Smooth muscle cell (in vitro differentiated cells): ENCODE measurements around the gene MACC1. TPM values are rescaled to one million over a fixed set of nuclear protein-coding genes. Genes with fewer than 3 reads are reported as not detected.
"Not testable (repeated sequence)": the region's sequence is repeated elsewhere in the genome, so short reads cannot be mapped to it uniquely, and the experiment has no call there.

Experiments
- DNase-seq: peaks from one replicate; lab custom pipeline; 2025; ENCODE audit not compliant: unreplicated experiment; lab: John Stamatoyannopoulos, UW
- H2AFZ ChIP-seq: fragments of 200-600 bp; sonication (generic); 2 replicates; pipeline ENCODE4 v1.6.0; 2016; ENCODE audit warnings: antibody characterized with exemption, low read depth, mild to moderate bottlenecking
- H3F3A ChIP-seq: fragments of 200-600 bp; sonication (generic); 2 replicates; pipeline ENCODE4 v1.6.0; 2017; ENCODE audit warnings: antibody characterized with exemption, low read depth
- H3K27ac ChIP-seq: fragments of 200-600 bp; sonication (generic); 2 replicates; pipeline ENCODE4 v1.5.1; 2016; ENCODE audit warnings: low read depth, mild to moderate bottlenecking
- H3K27me3 ChIP-seq: fragments of 200-600 bp; sonication (generic); 2 replicates; pipeline ENCODE4 v1.6.1; 2016; ENCODE audit warnings: low read depth, mild to moderate bottlenecking
- H3K36me3 ChIP-seq: fragments of 200-600 bp; sonication (generic); 2 replicates; pipeline ENCODE4 v1.5.1; 2016; ENCODE audit warnings: low read depth
- H3K4me1 ChIP-seq: fragments of 200-600 bp; sonication (generic); 2 replicates; pipeline ENCODE4 v1.5.1; 2016; ENCODE audit warnings: low read depth
- H3K4me2 ChIP-seq: fragments of 200-600 bp; sonication (generic); 2 replicates; pipeline ENCODE4 v1.6.0; 2016; ENCODE audit warnings: mild to moderate bottlenecking
- H3K4me3 ChIP-seq: fragments of 200-600 bp; sonication (generic); 2 replicates; pipeline ENCODE4 v1.5.1; 2016; ENCODE audit warnings: mild to moderate bottlenecking
- H3K79me2 ChIP-seq: fragments of 200-600 bp; sonication (generic); 2 replicates; pipeline ENCODE4 v1.6.0; 2016; ENCODE audit warnings: low read depth, mild to moderate bottlenecking
- H3K9ac ChIP-seq: fragments of 200-600 bp; sonication (generic); 2 replicates; pipeline ENCODE4 v1.6.0; 2016; ENCODE audit warnings: low read depth
- H3K9me3 ChIP-seq: fragments of 200-600 bp; sonication (generic); replicated peaks from 2 replicates; pipeline ENCODE4 v1.5.1; 2016; ENCODE audit warnings: low read depth
- H4K20me1 ChIP-seq: fragments of 200-600 bp; sonication (generic); 2 replicates; pipeline ENCODE4 v1.6.0; 2016; ENCODE audit warnings: low read depth
- WGBS: methylation state at CpG from one replicate; pipeline ENCODE4 v1.1.7; 2016; ENCODE audit warnings: low lambda C conversion rate; 5-methylcytosine and 5-hydroxymethylcytosine counted together
- polyA plus RNA-seq: library from polyadenylated mRNA; unstranded; fragments of >200 nt; fragmentation: Nextera tagmentation; extraction: Ambion mirVana; gene quantifications from 2 replicates; pipeline ENCODE4 v1.2.1, GENCODE V29; 2016
- total RNA-seq: library from RNA; depleted of rRNA; stranded (reverse); fragments of >200 nt; gene quantifications from 2 replicates; pipeline ENCODE4 v1.2.3, GENCODE V29; 2014
- TF ChIP-seq, protein P1 (sequence below): fragments of 200-600 bp; sonication (generic); IDR thresholded peaks from 2 replicates; pipeline ENCODE4 v1.5.1; 2017; ENCODE audit warnings: borderline replicate concordance, mild to moderate bottlenecking, antibody characterized with exemption; ENCODE audit not compliant: insufficient read depth, poor library complexity, severe bottlenecking

MACC1 gene
- total and polyA plus RNA-seq, 2 experiments from 2014 or later: 1.3 TPM; not detected in 1

- H3K4me2 ChIP-seq: no peak overlapping the region
- no peaks in the 10 kb centered on the region for H3K36me3 ChIP-seq
- no peak overlapping the region for H3K27ac ChIP-seq
- no peaks in the 10 kb centered on the region for H3K27me3 ChIP-seq
- TF ChIP-seq, protein P1, sequence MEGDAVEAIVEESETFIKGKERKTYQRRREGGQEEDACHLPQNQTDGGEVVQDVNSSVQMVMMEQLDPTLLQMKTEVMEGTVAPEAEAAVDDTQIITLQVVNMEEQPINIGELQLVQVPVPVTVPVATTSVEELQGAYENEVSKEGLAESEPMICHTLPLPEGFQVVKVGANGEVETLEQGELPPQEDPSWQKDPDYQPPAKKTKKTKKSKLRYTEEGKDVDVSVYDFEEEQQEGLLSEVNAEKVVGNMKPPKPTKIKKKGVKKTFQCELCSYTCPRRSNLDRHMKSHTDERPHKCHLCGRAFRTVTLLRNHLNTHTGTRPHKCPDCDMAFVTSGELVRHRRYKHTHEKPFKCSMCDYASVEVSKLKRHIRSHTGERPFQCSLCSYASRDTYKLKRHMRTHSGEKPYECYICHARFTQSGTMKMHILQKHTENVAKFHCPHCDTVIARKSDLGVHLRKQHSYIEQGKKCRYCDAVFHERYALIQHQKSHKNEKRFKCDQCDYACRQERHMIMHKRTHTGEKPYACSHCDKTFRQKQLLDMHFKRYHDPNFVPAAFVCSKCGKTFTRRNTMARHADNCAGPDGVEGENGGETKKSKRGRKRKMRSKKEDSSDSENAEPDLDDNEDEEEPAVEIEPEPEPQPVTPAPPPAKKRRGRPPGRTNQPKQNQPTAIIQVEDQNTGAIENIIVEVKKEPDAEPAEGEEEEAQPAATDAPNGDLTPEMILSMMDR: no peak
- no peak overlapping the region for H3K9ac ChIP-seq
- no peaks in the 10 kb centered on the region for H4K20me1 ChIP-seq
- H3K4me3 ChIP-seq: no peak overlapping the region
- DNase-seq: no peak
- no peaks in the 10 kb centered on the region for H3K4me1 ChIP-seq
- no peak overlapping the region for H2AFZ ChIP-seq
- H3K9me3 ChIP-seq: no peaks in the 10 kb centered on the region
- no peaks in the 10 kb centered on the region for H3F3A ChIP-seq
- H3K79me2 ChIP-seq: no peaks in the 10 kb centered on the region
Measured at GRCh38 chr7:20189852-20190251, 27.3 kb downstream of the MACC1 start.

DNA sequence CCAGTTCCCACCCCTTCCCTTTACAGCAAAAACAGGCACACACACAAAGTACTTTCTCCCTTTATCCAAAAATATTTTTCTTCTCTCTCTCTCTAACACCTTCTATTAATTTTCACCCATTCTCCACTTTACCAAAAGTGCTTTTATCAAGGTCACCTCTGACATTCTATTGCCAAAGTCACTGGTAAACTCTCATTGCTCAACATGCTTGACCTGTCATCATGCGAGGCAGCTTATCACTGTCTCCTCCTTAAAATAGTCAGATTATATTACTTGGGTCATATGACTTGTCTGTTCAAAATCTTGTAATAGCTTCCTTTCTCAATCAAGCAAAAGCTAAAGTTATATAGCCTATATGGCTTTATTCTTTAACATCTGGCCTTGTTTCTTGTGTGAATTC lies 28.6 kb downstream of the MACC1 start:
- Histone ChIP-seq H3K4me1 (no peaks in the 10 kb centered on the region), H3K27me3 (no peaks in the 10 kb centered on the region), H4K20me1 (no peaks in the 10 kb centered on the region), H3K79me2 (no peaks in the 10 kb centered on the region), H3K27ac (no peak overlapping the region), H3F3A (no peaks in the 10 kb centered on the region), H3K9me3 (no peaks in the 10 kb centered on the region), H3K9ac (no peak overlapping the region), H2AFZ (no peak overlapping the region), H3K4me3 (no peak overlapping the region), H3K4me2 (no peak overlapping the region), H3K36me3 (no peaks in the 10 kb centered on the region)
- no peak for DNase-seq
- 94% methylated on average over 1 of the region's 1 CpG for WGBS
- TF ChIP-seq, protein P1: no peak

DNA sequence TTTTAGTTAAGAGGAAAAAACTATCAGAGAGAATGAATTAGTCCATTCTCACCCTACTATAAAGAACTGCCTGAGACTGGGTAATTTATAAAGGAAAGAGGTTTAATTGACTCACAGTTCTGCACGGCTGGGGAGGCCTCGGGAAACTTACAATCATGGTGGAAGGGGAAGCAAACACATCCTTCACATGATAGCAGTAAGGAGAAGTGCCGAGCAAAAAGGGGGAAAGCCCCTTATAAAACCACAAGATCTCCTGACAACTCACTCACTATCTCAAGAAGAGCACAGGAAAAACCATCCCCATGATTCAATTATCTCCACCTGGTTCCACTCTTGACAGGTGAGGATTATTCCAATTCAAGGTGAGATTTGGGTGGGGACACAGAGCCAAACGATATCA lies 29.3 kb downstream of the MACC1 start:
- H3F3A ChIP-seq: not testable (repeated sequence)
- WGBS: 87% methylated on average over 4 of the region's 4 CpGs

GRCh38 chr7:20185988-20186387 lies 31.2 kb downstream of the MACC1 start:
- Histone ChIP-seq H3K4me3 (no peak overlapping the region), H3K36me3 (no peaks in the 10 kb centered on the region), H3F3A (no peaks in the 10 kb centered on the region), H3K4me2 (no peak overlapping the region), H3K9ac (no peak overlapping the region), H4K20me1 (no peaks in the 10 kb centered on the region), H3K9me3 (no peaks in the 10 kb centered on the region), H3K4me1 (no peaks in the 10 kb centered on the region), H3K27me3 (no peaks in the 10 kb centered on the region), H3K79me2 (no peaks in the 10 kb centered on the region), H2AFZ (no peak overlapping the region), H3K27ac (no peak overlapping the region)
- TF ChIP-seq, protein P1: no peak
- no peak for DNase-seq
- WGBS: 98% methylated on average over 5 of the region's 5 CpGs

More for the DNA sequence above, 29.3 kb downstream of the MACC1 start:
- H3K9me3 ChIP-seq, H3K4me3 ChIP-seq, H3K36me3 ChIP-seq, H3K9ac ChIP-seq, DNase-seq, H3K79me2 ChIP-seq, H3K27ac ChIP-seq, H2AFZ ChIP-seq, H3K4me1 ChIP-seq, H4K20me1 ChIP-seq, H3K4me2 ChIP-seq, H3K27me3 ChIP-seq: not testable (repeated sequence)
